Ishikawa (cell line): ENCODE results near the gene FAAP100.

Experiments used
- CEBPB ChIP-seq: IDR thresholded peaks from 2 replicates; pipeline ENCODE4 v1.6.1; 2012
- CREB1 ChIP-seq: IDR thresholded peaks from 2 replicates; pipeline ENCODE4 v1.6.1; 2012; ENCODE audit warnings: low read depth
- EGR1 ChIP-seq: IDR thresholded peaks from 2 replicates; pipeline ENCODE4 v1.6.1; 2012
- EP300 ChIP-seq: IDR thresholded peaks from 2 replicates; pipeline ENCODE4 v1.6.1; 2012; ENCODE audit warnings: borderline replicate concordance
- FOXM1 ChIP-seq: IDR thresholded peaks from 2 replicates; pipeline ENCODE4 v1.6.1; 2012; ENCODE audit warnings: low read depth, borderline replicate concordance
- MAX ChIP-seq: IDR thresholded peaks from 2 replicates; pipeline ENCODE4 v1.6.1; 2012
- NFIC ChIP-seq: IDR thresholded peaks from 2 replicates; pipeline ENCODE4 v1.6.1; 2012
- TAF1 ChIP-seq: IDR thresholded peaks from 2 replicates; pipeline ENCODE4 v1.6.1; 2012; ENCODE audit warnings: low read depth, mild to moderate bottlenecking
- TCF12 ChIP-seq: IDR thresholded peaks from 2 replicates; pipeline ENCODE4 v1.6.1; 2012; ENCODE audit warnings: low read depth
- TEAD4 ChIP-seq: IDR thresholded peaks from 2 replicates; pipeline ENCODE4 v1.6.1; 2012
- USF1 ChIP-seq: IDR thresholded peaks from 2 replicates; pipeline ENCODE4 v1.6.1; 2012
- YY1 ChIP-seq: IDR thresholded peaks from 2 replicates; pipeline ENCODE4 v1.6.1; 2012; ENCODE audit warnings: low read depth
- ZBTB7A ChIP-seq: IDR thresholded peaks from 2 replicates; pipeline ENCODE4 v1.6.1; 2012; ENCODE audit warnings: low read depth
- TF ChIP-seq, protein P1 (sequence below): IDR thresholded peaks from 2 replicates; pipeline ENCODE4 v1.6.1; 2012; ENCODE audit warnings: low read depth, mild to moderate bottlenecking

DNA sequence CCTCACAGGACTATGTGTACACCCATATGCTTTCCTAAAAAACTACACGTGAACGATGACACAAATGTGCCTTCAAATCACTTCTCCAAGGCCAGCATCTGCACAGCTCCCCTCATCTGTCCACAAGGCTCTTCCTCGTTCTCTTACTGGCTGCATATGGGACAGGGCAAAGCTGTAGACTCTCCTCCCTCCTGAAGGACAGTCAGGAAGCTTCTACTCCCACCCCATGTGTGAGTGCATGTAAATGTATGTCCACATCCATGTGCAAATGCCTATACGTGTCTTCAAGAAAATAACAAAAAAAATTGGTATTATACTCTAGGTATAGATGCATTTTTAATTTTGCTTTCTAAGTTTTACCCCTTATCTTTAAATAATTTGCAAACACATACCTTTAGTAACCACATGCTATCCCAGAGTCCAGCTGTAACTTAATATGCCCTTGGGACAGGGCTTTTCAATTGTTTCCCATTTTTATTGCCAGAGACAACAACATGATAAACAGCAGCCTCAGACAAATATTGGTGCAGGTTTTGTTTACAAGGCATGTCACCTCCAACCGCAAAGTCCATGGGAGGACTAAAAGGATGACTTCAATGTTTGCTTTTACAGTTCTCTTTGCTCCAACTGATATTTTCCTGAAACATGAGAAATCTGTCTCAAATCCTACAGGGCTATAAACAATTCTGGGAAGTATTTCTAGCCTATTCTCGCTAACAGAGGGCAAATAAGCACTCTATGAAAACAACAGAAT, 31.6 kb upstream of the FAAP100 start:
- no peak for TF ChIP-seq FOXM1
- TF ChIP-seq ZBTB7A: no peak
- no peak for TF ChIP-seq EP300
- TF ChIP-seq CREB1: no peak
- TF ChIP-seq TEAD4: no peak
- no peak for TF ChIP-seq YY1
- no peak for TF ChIP-seq MAX
- TF ChIP-seq TAF1: no peak
- TF ChIP-seq, protein P1, sequence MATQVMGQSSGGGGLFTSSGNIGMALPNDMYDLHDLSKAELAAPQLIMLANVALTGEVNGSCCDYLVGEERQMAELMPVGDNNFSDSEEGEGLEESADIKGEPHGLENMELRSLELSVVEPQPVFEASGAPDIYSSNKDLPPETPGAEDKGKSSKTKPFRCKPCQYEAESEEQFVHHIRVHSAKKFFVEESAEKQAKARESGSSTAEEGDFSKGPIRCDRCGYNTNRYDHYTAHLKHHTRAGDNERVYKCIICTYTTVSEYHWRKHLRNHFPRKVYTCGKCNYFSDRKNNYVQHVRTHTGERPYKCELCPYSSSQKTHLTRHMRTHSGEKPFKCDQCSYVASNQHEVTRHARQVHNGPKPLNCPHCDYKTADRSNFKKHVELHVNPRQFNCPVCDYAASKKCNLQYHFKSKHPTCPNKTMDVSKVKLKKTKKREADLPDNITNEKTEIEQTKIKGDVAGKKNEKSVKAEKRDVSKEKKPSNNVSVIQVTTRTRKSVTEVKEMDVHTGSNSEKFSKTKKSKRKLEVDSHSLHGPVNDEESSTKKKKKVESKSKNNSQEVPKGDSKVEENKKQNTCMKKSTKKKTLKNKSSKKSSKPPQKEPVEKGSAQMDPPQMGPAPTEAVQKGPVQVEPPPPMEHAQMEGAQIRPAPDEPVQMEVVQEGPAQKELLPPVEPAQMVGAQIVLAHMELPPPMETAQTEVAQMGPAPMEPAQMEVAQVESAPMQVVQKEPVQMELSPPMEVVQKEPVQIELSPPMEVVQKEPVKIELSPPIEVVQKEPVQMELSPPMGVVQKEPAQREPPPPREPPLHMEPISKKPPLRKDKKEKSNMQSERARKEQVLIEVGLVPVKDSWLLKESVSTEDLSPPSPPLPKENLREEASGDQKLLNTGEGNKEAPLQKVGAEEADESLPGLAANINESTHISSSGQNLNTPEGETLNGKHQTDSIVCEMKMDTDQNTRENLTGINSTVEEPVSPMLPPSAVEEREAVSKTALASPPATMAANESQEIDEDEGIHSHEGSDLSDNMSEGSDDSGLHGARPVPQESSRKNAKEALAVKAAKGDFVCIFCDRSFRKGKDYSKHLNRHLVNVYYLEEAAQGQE: no peak
- TF ChIP-seq NFIC: no peak
- TF ChIP-seq CEBPB: no peak
- TF ChIP-seq EGR1: no peak
- no peak for TF ChIP-seq TCF12
- TF ChIP-seq USF1: no peak
